HG02798 (cell line): ENCODE measurements around the gene XPNPEP2.
"Not testable (repeated sequence)": the region's sequence is repeated elsewhere in the genome, so short reads cannot be mapped to it uniquely, and the experiment has no call there.

Experiments used
- ATAC-seq: cut with Tn5 transposase; IDR thresholded peaks from one replicate; pipeline ENCODE4 v1.9.1; 2021; ENCODE audit warnings: mild to moderate bottlenecking; ENCODE audit not compliant: unreplicated experiment, poor library complexity

XPNPEP2 gene

GRCh38 chrX:129719268-129719667 is 19.5 kb upstream of the XPNPEP2 start:
- no peak for ATAC-seq

GRCh38 chrX:129719931-129720530 is 18.7 kb upstream of the XPNPEP2 start:
- no peak for ATAC-seq

GRCh38 chrX:129720741-129721140 is 18.0 kb upstream of the XPNPEP2 start:
- ATAC-seq, result no peak

GRCh38 chrX:129721414-129721813 is 17.4 kb upstream of the XPNPEP2 start:
- no peak for ATAC-seq

- ATAC-seq, result no peak
Measured at GRCh38 chrX:129721870-129722269, 16.9 kb upstream of the XPNPEP2 start.

- ATAC-seq, result no peak
Measured at GRCh38 chrX:129723511-129723910, 15.3 kb upstream of the XPNPEP2 start.

GRCh38 chrX:129724754-129725153 is 14.0 kb upstream of the XPNPEP2 start:
- no peak for ATAC-seq

- ATAC-seq, result no peak
Measured at GRCh38 chrX:129726307-129727111, 12.3 kb upstream of the XPNPEP2 start.

- no peak for ATAC-seq
Measured at GRCh38 chrX:129728061-129728460, 10.7 kb upstream of the XPNPEP2 start.

- ATAC-seq, result no peak
Measured at GRCh38 chrX:129731228-129731627, 7.6 kb upstream of the XPNPEP2 start.

- ATAC-seq, result no peak
Measured at GRCh38 chrX:129732857-129733256, 5.9 kb upstream of the XPNPEP2 start.

GRCh38 chrX:129733335-129733734 is 5.4 kb upstream of the XPNPEP2 start:
- ATAC-seq, result no peak

GRCh38 chrX:129736491-129736890 is 2.3 kb upstream of the XPNPEP2 start:
- no peak for ATAC-seq

- ATAC-seq, result no peak
Measured at GRCh38 chrX:129737916-129738315, 863 bp upstream of the XPNPEP2 start.

GRCh38 chrX:129739578-129739977 is 799 bp downstream of the XPNPEP2 start:
- ATAC-seq, result no peak

GRCh38 chrX:129741880-129742758 is 3.3 kb downstream of the XPNPEP2 start:
- no peak for ATAC-seq

- not testable (repeated sequence) for ATAC-seq
Measured at GRCh38 chrX:129742759-129743152, 4.0 kb downstream of the XPNPEP2 start.

- no peak for ATAC-seq
Measured at GRCh38 chrX:129743821-129744220, 5.0 kb downstream of the XPNPEP2 start.

GRCh38 chrX:129744861-129745321 is 6.1 kb downstream of the XPNPEP2 start:
- ATAC-seq, result no peak

GRCh38 chrX:129746557-129747470 is 8.0 kb downstream of the XPNPEP2 start:
- ATAC-seq, result no peak
